Caco-2 (cell line): Measurements from ENCODE around the gene STAC3. TPM values are rescaled to one million over a fixed set of nuclear protein-coding genes. Genes with fewer than 3 reads are reported as not detected.

Experiments
- BruUV-seq: library from RNA; stranded (reverse); fragments of 400-500 nt; replicated peaks from 2 replicates; lab custom pipeline; 2021; lab: Mats Ljungman, UMichigan
- CTCF ChIA-PET: fragments of 300-600 bp; sonication (Branson Sonifier 250); formaldehyde crosslinking; loops from one replicate; lab custom pipeline; 2022; ENCODE audit warnings: antibody characterized with exemption; lab: Charles Lee
- POLR2A ChIA-PET: fragments of 300-600 bp; sonication (Branson Sonifier 250); formaldehyde crosslinking; loops from one replicate; lab custom pipeline; 2022; ENCODE audit warnings: antibody characterized with exemption; lab: Charles Lee
- DNase-seq, 2 experiments: peaks; one replicate each; pipeline versions ENCODE4 v3.0.0 to v3.0.0-alpha.2; 2020 to 2022
- H3K27me3 ChIP-seq: replicated peaks from 2 replicates; pipeline ENCODE4 v1.6.0; 2011; ENCODE audit warnings: low read length; ENCODE audit not compliant: control insufficient read depth, insufficient read depth
- H3K36me3 ChIP-seq: 2 replicates; pipeline ENCODE4 v1.5.1; 2011; ENCODE audit warnings: low read length; ENCODE audit not compliant: control insufficient read depth, insufficient read depth
- H3K4me1 ChIP-seq: fragments of 250-450 bp; sonication (Bioruptor Pico); 2 replicates; pipeline ENCODE4 v1.5.1; 2020; ENCODE audit warnings: mild to moderate bottlenecking
- H3K4me3 ChIP-seq: 2 replicates; pipeline ENCODE4 v1.5.1; 2011; ENCODE audit warnings: low read depth, mild to moderate bottlenecking, control low read depth, low read length
- H3K9me3 ChIP-seq: fragments of 250-450 bp; sonication (Bioruptor Pico); 2 replicates; pipeline ENCODE4 v1.5.1; 2020; ENCODE audit warnings: mild to moderate bottlenecking, moderate library complexity
- H3K27ac Mint-ChIP-seq: one replicate; pipeline ENCODE4 v1.8.0; 2022; ENCODE audit warnings: mixed read lengths; ENCODE audit not compliant: unreplicated experiment
- H3K27me3 Mint-ChIP-seq: one replicate; pipeline ENCODE4 v1.8.0; 2022; ENCODE audit warnings: mixed read lengths; ENCODE audit not compliant: insufficient read depth, unreplicated experiment
- H3K36me3 Mint-ChIP-seq: one replicate; pipeline ENCODE4 v1.8.0; 2022; ENCODE audit warnings: mild to moderate bottlenecking, mixed read lengths; ENCODE audit not compliant: insufficient read depth, unreplicated experiment
- H3K4me1 Mint-ChIP-seq: one replicate; pipeline ENCODE4 v1.8.0; 2022; ENCODE audit warnings: low read depth, mixed read lengths; ENCODE audit not compliant: unreplicated experiment
- H3K4me3 Mint-ChIP-seq: one replicate; pipeline ENCODE4 v1.8.0; 2022; ENCODE audit warnings: mild to moderate bottlenecking, moderate library complexity, mixed read lengths; ENCODE audit not compliant: unreplicated experiment
- H3K9me3 Mint-ChIP-seq: one replicate; pipeline ENCODE4 v1.8.0; 2022; ENCODE audit warnings: mixed read lengths; ENCODE audit not compliant: unreplicated experiment
- CTCF ChIP-seq, 2 experiments: fragments of 200-600 bp in 1 of 2; IDR thresholded peaks; 1 replicate in 1 of 2; 2 replicates in 1 of 2; pipeline versions ENCODE4 v1.5.1 to v1.8.0; 2011 to 2022; ENCODE audit warnings: antibody characterized with exemption in 1 of 2, control low read depth in 1 of 2, inconsistent platforms in 1 of 2, low read depth in 1 of 2, low read length in 1 of 2, mild to moderate bottlenecking in 1 of 2, moderate library complexity in 1 of 2; ENCODE audit not compliant: insufficient read depth in 1 of 2, severe bottlenecking in 1 of 2, unreplicated experiment in 1 of 2
- intact Hi-C: fragments of 100-400 bp; cut with micrococcal nuclease; formaldehyde crosslinking; loops from one replicate; pipeline ENCODE4 v1.10.0; 2022; ENCODE audit not compliant: unreplicated experiment
- total RNA-seq: library from RNA; stranded (reverse); gene quantifications from 2 replicates; pipeline ENCODE4 v1.2.3, GENCODE V29; 2022

The STAC3 gene
- total RNA-seq, 1 experiment from 2014 or later, result 0.70 TPM

- Mint-ChIP-seq H3K27me3 (peaks cover 13% of the 10 kb centered on the region), H3K4me3 (no peak overlapping the region), H3K27ac (no peak overlapping the region), H3K4me1 (peaks cover 14% of the 10 kb centered on the region), H3K36me3 (peaks cover 14% of the 10 kb centered on the region), H3K9me3 (no peaks in the 10 kb centered on the region)
- no peak for DNase-seq
- no peak for TF ChIP-seq CTCF (IDR thresholded peaks at IDR 0.05; ENCODE audit: insufficient read depth in 1 of 2, low read depth in 1 of 2, low read length in 1 of 2, severe bottlenecking in 1 of 2, unreplicated experiment in 1 of 2)
- intact Hi-C loops, result no loop called here
- POLR2A ChIA-PET, result interaction anchor here (0.5 kb wide), 1 partner anchor 91 kb away, joined by 4 read pairs; no protein-coding TSS in a partner anchor
- Histone ChIP-seq H3K4me1 (no peaks in the 10 kb centered on the region), H3K4me3 (no peak overlapping the region), H3K9me3 (no peaks in the 10 kb centered on the region), H3K36me3 (no peaks in the 10 kb centered on the region), H3K27me3 (peaks cover 2% of the 10 kb centered on the region; the same call in 1 of the 2 replicates)
- no TSS peak for BruUV-seq
- CTCF ChIA-PET, result interaction anchor here (0.6 to 1.2 kb wide), 4 partner anchors 17 to 69 kb away, joined by 3 to 4 read pairs (median 3); no protein-coding TSS in a partner anchor
Observed at GRCh38 chr12:57223191-57224165, 27.5 kb downstream of the STAC3 start.

- Mint-ChIP-seq H3K27me3 (peaks cover 14% of the 10 kb centered on the region), H3K9me3 (no peaks in the 10 kb centered on the region), H3K4me1 (peaks cover 14% of the 10 kb centered on the region), H3K4me3 (no peak overlapping the region), H3K27ac (no peak overlapping the region), H3K36me3 (peaks cover 14% of the 10 kb centered on the region)
- Histone ChIP-seq H3K36me3 (no peaks in the 10 kb centered on the region), H3K27me3 (peaks cover 5% of the 10 kb centered on the region), H3K4me1 (no peaks in the 10 kb centered on the region), H3K9me3 (no peaks in the 10 kb centered on the region), H3K4me3 (no peak overlapping the region)
- DNase-seq, result no peak
- intact Hi-C loops, result no loop called here
- ChIA-PET CTCF (interaction anchor here (0.6 to 1.2 kb wide), 2 partner anchors 9 to 45 kb away, joined by 3 to 4 read pairs; no protein-coding TSS in a partner anchor), POLR2A (interaction anchor here (0.5 kb wide), 1 partner anchor 90 kb away, joined by 4 read pairs; no protein-coding TSS in a partner anchor)
- TF ChIP-seq CTCF (IDR thresholded peaks at IDR 0.05; ENCODE audit: insufficient read depth in 1 of 2, low read depth in 1 of 2, low read length in 1 of 2, severe bottlenecking in 1 of 2, unreplicated experiment in 1 of 2), result no peak
- no TSS peak for BruUV-seq
Observed at GRCh38 chr12:57222286-57223190, 28.4 kb downstream of the STAC3 start.
